Naive thymus-derived CD8-positive, alpha-beta T cell (primary cell): ENCODE data around the gene ABCB7. TPM values are rescaled to one million over a fixed set of nuclear protein-coding genes. Genes with fewer than 3 reads are reported as not detected.
"Not testable (repeated sequence)": the region's sequence is repeated elsewhere in the genome, so short reads cannot be mapped to it uniquely, and the experiment has no call there.

ENCODE experiments used
- ATAC-seq, 2 donors: fragments of 150-1000 bp; cut with Tn5 transposase in 1 of 2; sonication (Bioruptor Pico), chemical (Tn5 transposase) in 1 of 2; 1 replicate in 1 of 2; 2 replicates in 1 of 2; pipeline ENCODE4 v1.10.0; 2021; ENCODE audit warnings: mild to moderate bottlenecking in 2 of 2, moderate library complexity in 2 of 2
- POLR2A ChIA-PET: fragments of 350-600 bp; sonication (Branson Sonifier 250); formaldehyde crosslinking; loops from one replicate; lab custom pipeline; 2021; ENCODE audit warnings: antibody characterized with exemption; lab: Charles Lee
- DNase-seq, 10 donors: peaks; one replicate each; pipeline versions ENCODE4 v3.0.0 to v3.0.0-alpha.2; 2020 to 2022
- H3K27ac Mint-ChIP-seq, 10 donors: one replicate each; pipeline ENCODE4 v1.8.0; 2020 to 2022; ENCODE audit warnings: mild to moderate bottlenecking in 10 of 10, mixed read lengths in 10 of 10, moderate library complexity in 4 of 10, inconsistent platforms in 1 of 10
- H3K27me3 Mint-ChIP-seq, 5 donors: one replicate each; pipeline ENCODE4 v1.8.0; 2021 to 2022; ENCODE audit warnings: mixed read lengths in 5 of 5
- H3K36me3 Mint-ChIP-seq, 3 donors: one replicate each; pipeline ENCODE4 v1.8.0; 2020 to 2022; ENCODE audit warnings: mixed read lengths in 3 of 3, mild to moderate bottlenecking in 2 of 3, inconsistent platforms in 1 of 3
- H3K4me1 Mint-ChIP-seq, 4 donors: one replicate each; pipeline ENCODE4 v1.8.0; 2021 to 2022; ENCODE audit warnings: mixed read lengths in 4 of 4
- H3K4me3 Mint-ChIP-seq, 10 donors: one replicate each; pipeline ENCODE4 v1.8.0; 2020 to 2022; ENCODE audit warnings: mild to moderate bottlenecking in 10 of 10, mixed read lengths in 10 of 10, moderate library complexity in 6 of 10, inconsistent platforms in 1 of 10
- H3K9me3 Mint-ChIP-seq, 9 donors: one replicate each; pipeline ENCODE4 v1.8.0; 2020 to 2022; ENCODE audit warnings: mixed read lengths in 9 of 9, mild to moderate bottlenecking in 3 of 9, inconsistent platforms in 1 of 9, moderate library complexity in 1 of 9
- polyA plus RNA-seq, 3 donors: library from polyadenylated mRNA; unstranded; fragments of 300-500 nt; fragmentation: Illumina TruSeq; gene quantifications; one replicate each; pipeline ENCODE4 v1.2.3, GENCODE V29; 2021
- total RNA-seq, 8 experiments: library from RNA in 2 of 8; stranded (reverse) in 2 of 8; gene quantifications; one replicate each; pipeline ENCODE4 v1.2.3 and lab custom pipeline; 2021 to 2026

ABCB7 gene
- total and polyA plus RNA-seq, 5 experiments from 2014 or later: 18.6 to 30.3 (median 20.2) TPM

- Mint-ChIP-seq H3K36me3 (peaks cover 0 to 16% (median 7%) of the 10 kb centered on the region in 3 donors), H3K27me3 (no peaks in the 10 kb centered on the region), H3K4me3 (no peak overlapping the region), H3K27ac (peak overlapping the region in 4 of 10 donors; percentile 6 to 51 (median 16)), H3K9me3 (peaks cover 0 to 6% (median 0%) of the 10 kb centered on the region in 9 donors), H3K4me1 (peaks cover 16 to 64% (median 58%) of the 10 kb centered on the region in 4 donors)
- POLR2A ChIA-PET: no interaction called here
- ATAC-seq (no peak), DNase-seq (no peak)
Observed at GRCh38 chrX:75149654-75150053, 6.4 kb downstream of the ABCB7 start.

- ATAC-seq (no peak), DNase-seq (no peak)
- POLR2A ChIA-PET: no interaction called here
- Mint-ChIP-seq H3K4me1 (peaks cover 27 to 55% (median 44%) of the 10 kb centered on the region in 4 donors), H3K27me3 (no peaks in the 10 kb centered on the region), H3K36me3 (peaks cover 0 to 8% (median 7%) of the 10 kb centered on the region in 3 donors), H3K4me3 (peak overlapping the region in 7 of 10 donors; percentile 6 to 58 (median 43)), H3K27ac (peak overlapping the region in 5 of 10 donors; percentile 11 to 71 (median 31)), H3K9me3 (peaks cover 0 to 6% (median 0%) of the 10 kb centered on the region in 9 donors)
Observed at GRCh38 chrX:75132672-75133071, 23.4 kb downstream of the ABCB7 start.

- DNase-seq (no peak), ATAC-seq (no peak)
- H3K4me1 Mint-ChIP-seq: peaks cover 25 to 55% (median 47%) of the 10 kb centered on the region in 4 donors
- peaks cover 0 to 4% (median 3%) of the 10 kb centered on the region in 3 donors for H3K36me3 Mint-ChIP-seq
- peaks cover 0 to 6% (median 0%) of the 10 kb centered on the region in 9 donors for H3K9me3 Mint-ChIP-seq
- H3K4me3 Mint-ChIP-seq: peak overlapping the region in 3 of 10 donors; percentile 6 to 58 (median 57)
- H3K27ac Mint-ChIP-seq: peak overlapping the region in 4 of 10 donors; percentile 14 to 71 (median 42)
- POLR2A ChIA-PET: no interaction called here
- H3K27me3 Mint-ChIP-seq: no peaks in the 10 kb centered on the region
Observed at GRCh38 chrX:75131973-75132627, 24.0 kb downstream of the ABCB7 start.

GRCh38 chrX:75129069-75129468 lies 27.0 kb downstream of the ABCB7 start:
- H3K27ac Mint-ChIP-seq, H3K36me3 Mint-ChIP-seq, H3K27me3 Mint-ChIP-seq, POLR2A ChIA-PET, ATAC-seq, DNase-seq, H3K9me3 Mint-ChIP-seq, H3K4me3 Mint-ChIP-seq: not testable (repeated sequence)
- H3K4me1 Mint-ChIP-seq: peaks cover 20 to 43% (median 35%) of the 10 kb centered on the region in 4 donors

- H3K27me3 Mint-ChIP-seq: no peaks in the 10 kb centered on the region
- H3K4me3 Mint-ChIP-seq: no peak overlapping the region
- H3K27ac Mint-ChIP-seq: no peak overlapping the region
- H3K4me1 Mint-ChIP-seq: peaks cover 4 to 10% (median 7%) of the 10 kb centered on the region in 4 donors
- POLR2A ChIA-PET: no interaction called here
- DNase-seq (no peak), ATAC-seq (no peak)
- H3K36me3 Mint-ChIP-seq: peaks cover 5 to 12% (median 7%) of the 10 kb centered on the region in 3 donors
- H3K9me3 Mint-ChIP-seq: peaks cover 0 to 4% (median 0%) of the 10 kb centered on the region in 9 donors
Observed at GRCh38 chrX:75118296-75118695, 37.8 kb downstream of the ABCB7 start.

GRCh38 chrX:75115707-75116413 lies 40.2 kb downstream of the ABCB7 start:
- H3K36me3 Mint-ChIP-seq: peaks cover 0 to 18% (median 7%) of the 10 kb centered on the region in 3 donors
- POLR2A ChIA-PET: no interaction called here
- H3K9me3 Mint-ChIP-seq: no peaks in the 10 kb centered on the region
- ATAC-seq: no peak
- H3K4me1 Mint-ChIP-seq: peaks cover 1 to 6% (median 5%) of the 10 kb centered on the region in 4 donors
- no peak overlapping the region for H3K4me3 Mint-ChIP-seq
- no peak overlapping the region for H3K27ac Mint-ChIP-seq
- no peak for DNase-seq
- no peaks in the 10 kb centered on the region for H3K27me3 Mint-ChIP-seq

- Mint-ChIP-seq H3K4me3 (no peak overlapping the region), H3K4me1 (peaks cover 1 to 6% (median 5%) of the 10 kb centered on the region in 4 donors), H3K9me3 (no peaks in the 10 kb centered on the region), H3K36me3 (peaks cover 0 to 26% (median 7%) of the 10 kb centered on the region in 3 donors), H3K27me3 (no peaks in the 10 kb centered on the region), H3K27ac (no peak overlapping the region)
- ATAC-seq (no peak), DNase-seq (no peak)
- POLR2A ChIA-PET: no interaction called here
Observed at GRCh38 chrX:75114638-75115037, 41.4 kb downstream of the ABCB7 start.

GRCh38 chrX:75113664-75114063 lies 42.4 kb downstream of the ABCB7 start:
- Mint-ChIP-seq H3K4me1 (peaks cover 0 to 6% (median 4%) of the 10 kb centered on the region in 4 donors), H3K27ac (no peak overlapping the region), H3K36me3 (peaks cover 0 to 30% (median 5%) of the 10 kb centered on the region in 3 donors), H3K4me3 (no peak overlapping the region), H3K9me3 (no peaks in the 10 kb centered on the region), H3K27me3 (no peaks in the 10 kb centered on the region)
- ATAC-seq (no peak), DNase-seq (no peak)
- POLR2A ChIA-PET: no interaction called here

- POLR2A ChIA-PET: no interaction called here
- ATAC-seq (no peak), DNase-seq (no peak)
- Mint-ChIP-seq H3K4me1 (peaks cover 0 to 15% (median 9%) of the 10 kb centered on the region in 4 donors), H3K9me3 (no peaks in the 10 kb centered on the region), H3K27me3 (no peaks in the 10 kb centered on the region), H3K36me3 (peaks cover 0 to 39% (median 6%) of the 10 kb centered on the region in 3 donors), H3K4me3 (no peak overlapping the region), H3K27ac (no peak overlapping the region)
Observed at GRCh38 chrX:75107863-75108509, 48.1 kb downstream of the ABCB7 start.

GRCh38 chrX:75106772-75107171 lies 49.3 kb downstream of the ABCB7 start:
- POLR2A ChIA-PET: no interaction called here
- ATAC-seq (no peak), DNase-seq (no peak)
- H3K36me3 Mint-ChIP-seq: peaks cover 0 to 42% (median 6%) of the 10 kb centered on the region in 3 donors
- no peaks in the 10 kb centered on the region for H3K9me3 Mint-ChIP-seq
- H3K27ac Mint-ChIP-seq: peak overlapping the region in 1 of 10 donors; percentile 25
- H3K4me3 Mint-ChIP-seq: peak overlapping the region in 1 of 10 donors; percentile 5
- peaks cover 0 to 18% (median 12%) of the 10 kb centered on the region in 4 donors for H3K4me1 Mint-ChIP-seq
- H3K27me3 Mint-ChIP-seq: no peaks in the 10 kb centered on the region

GRCh38 chrX:75096331-75096730 lies 59.8 kb downstream of the ABCB7 start:
- Mint-ChIP-seq H3K27ac (peak overlapping the region in 5 of 10 donors; percentile 0 to 38 (median 20)), H3K4me1 (peaks cover 8 to 26% (median 18%) of the 10 kb centered on the region in 4 donors), H3K36me3 (peaks cover 6 to 44% (median 22%) of the 10 kb centered on the region in 3 donors), H3K27me3 (no peaks in the 10 kb centered on the region), H3K9me3 (no peaks in the 10 kb centered on the region), H3K4me3 (no peak overlapping the region)
- POLR2A ChIA-PET: no interaction called here
- no peak for ATAC-seq
- DNase-seq: no peak

GRCh38 chrX:75086731-75087195 lies 69.3 kb downstream of the ABCB7 start:
- Mint-ChIP-seq H3K27me3 (no peaks in the 10 kb centered on the region), H3K4me1 (peaks cover 7 to 38% (median 13%) of the 10 kb centered on the region in 4 donors), H3K36me3 (peaks cover 4 to 16% (median 9%) of the 10 kb centered on the region in 3 donors), H3K4me3 (no peak overlapping the region), H3K9me3 (peaks cover 0 to 4% (median 0%) of the 10 kb centered on the region in 9 donors), H3K27ac (peak overlapping the region in 1 of 10 donors; percentile 37)
- POLR2A ChIA-PET: no interaction called here
- no peak for DNase-seq
- ATAC-seq: no peak
